NCI-H2227 (cell line): ENCODE data around the gene GIMAP1.

Experiments
- DNase-seq: peaks from one replicate; lab custom pipeline; 2025; ENCODE audit not compliant: unreplicated experiment; lab: John Stamatoyannopoulos, UW

GIMAP1 gene

GRCh38 chr7:150721970-150722373 lies 5.6 kb downstream of the GIMAP1 start:
- no peak for DNase-seq

GRCh38 chr7:150722431-150722931 lies 6.1 kb downstream of the GIMAP1 start:
- DNase-seq = no peak

GRCh38 chr7:150723467-150723866 lies 7.1 kb downstream of the GIMAP1 start:
- DNase-seq = no peak

GRCh38 chr7:150727381-150727780 lies 11.0 kb downstream of the GIMAP1 start:
- DNase-seq = no peak

GRCh38 chr7:150728011-150728410 lies 11.6 kb downstream of the GIMAP1 start:
- no peak for DNase-seq

GRCh38 chr7:150728609-150729008 lies 12.2 kb downstream of the GIMAP1 start:
- DNase-seq = no peak

- DNase-seq = no peak
Measured at GRCh38 chr7:150731916-150732315, 15.5 kb downstream of the GIMAP1 start.

- no peak for DNase-seq
Measured at GRCh38 chr7:150732786-150733481, 16.5 kb downstream of the GIMAP1 start.

- no peak for DNase-seq
Measured at GRCh38 chr7:150733482-150734095, 17.2 kb downstream of the GIMAP1 start.

GRCh38 chr7:150734254-150734653 lies 17.8 kb downstream of the GIMAP1 start:
- DNase-seq = no peak

- DNase-seq = no peak
Measured at GRCh38 chr7:150735596-150736358, 19.4 kb downstream of the GIMAP1 start.

- no peak for DNase-seq
Measured at GRCh38 chr7:150736864-150737263, 20.5 kb downstream of the GIMAP1 start.

- no peak for DNase-seq
Measured at GRCh38 chr7:150737265-150738055, 21.0 kb downstream of the GIMAP1 start, which contains the start of gene GIMAP5. Gene GIMAP5, plus strand, starts transcription at chr7:150737418. Its CDS starts 3,467 bp downstream, at chr7:150740885.

GRCh38 chr7:150738092-150738491 lies 21.7 kb downstream of the GIMAP1 start:
- no peak for DNase-seq

GRCh38 chr7:150738591-150739001 lies 22.2 kb downstream of the GIMAP1 start:
- DNase-seq = no peak

- no peak for DNase-seq
Measured at GRCh38 chr7:150739033-150739432, 22.6 kb downstream of the GIMAP1 start.

GRCh38 chr7:150740053-150740452 lies 23.6 kb downstream of the GIMAP1 start:
- DNase-seq = no peak

GRCh38 chr7:150742286-150742968 lies 26.0 kb downstream of the GIMAP1 start:
- no peak for DNase-seq

GRCh38 chr7:150744041-150744656 lies 27.7 kb downstream of the GIMAP1 start:
- no peak for DNase-seq

GRCh38 chr7:150745086-150745485 lies 28.7 kb downstream of the GIMAP1 start:
- DNase-seq = no peak
